Measurements from ENCODE around the gene EHD4.
A peak's percentile ranks its signal among the peaks of the same experiment; 100 is the strongest.

The EHD4 gene

DNA sequence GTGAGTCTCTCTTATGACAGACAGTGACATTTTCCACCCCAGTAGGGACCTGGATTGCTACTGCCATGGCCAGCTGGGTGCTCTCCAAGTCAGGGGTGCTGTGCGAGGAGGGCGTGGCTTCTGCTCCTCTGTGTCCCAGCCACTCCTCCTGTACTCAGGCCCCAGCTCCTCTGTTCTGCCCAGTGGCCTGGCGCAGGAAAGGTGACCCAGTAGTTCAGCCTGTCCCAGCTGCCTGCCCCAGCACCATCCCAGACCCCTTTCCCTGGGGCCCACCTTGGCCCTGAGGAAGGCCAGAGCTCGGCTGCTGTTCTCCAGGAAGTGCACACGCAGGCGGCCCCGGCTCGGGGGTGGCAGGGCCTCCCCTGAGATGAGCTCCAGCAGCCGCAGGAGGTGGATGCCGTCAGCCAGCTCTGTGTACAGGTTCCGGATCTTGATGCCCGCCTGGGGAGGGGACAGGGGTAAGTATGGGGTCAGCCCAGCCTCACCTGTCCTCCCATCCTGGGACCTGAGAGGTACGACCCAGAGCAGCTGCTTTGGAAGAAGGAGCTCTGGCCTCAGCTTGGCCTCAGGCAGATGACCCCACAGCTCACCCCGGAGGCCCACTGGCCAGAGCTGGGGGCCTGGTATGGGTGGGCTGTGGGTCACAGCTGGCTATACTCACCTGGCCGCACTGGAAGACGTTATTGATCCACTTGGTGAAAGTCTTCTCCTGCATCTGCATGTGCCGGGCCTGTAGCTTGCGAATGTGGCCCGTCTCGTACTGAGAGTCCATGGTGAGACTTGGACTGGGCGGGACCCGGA is 79.5 kb downstream of the EHD4 start:
- peak; percentile 61 for DNase-seq

- no peak for DNase-seq
These were observed 80.4 kb downstream of the EHD4 start for GRCh38 chr15:41891946-41892345.

- DNase-seq = no peak
These were observed 81.1 kb downstream of the EHD4 start for GRCh38 chr15:41891226-41891625.

DNA sequence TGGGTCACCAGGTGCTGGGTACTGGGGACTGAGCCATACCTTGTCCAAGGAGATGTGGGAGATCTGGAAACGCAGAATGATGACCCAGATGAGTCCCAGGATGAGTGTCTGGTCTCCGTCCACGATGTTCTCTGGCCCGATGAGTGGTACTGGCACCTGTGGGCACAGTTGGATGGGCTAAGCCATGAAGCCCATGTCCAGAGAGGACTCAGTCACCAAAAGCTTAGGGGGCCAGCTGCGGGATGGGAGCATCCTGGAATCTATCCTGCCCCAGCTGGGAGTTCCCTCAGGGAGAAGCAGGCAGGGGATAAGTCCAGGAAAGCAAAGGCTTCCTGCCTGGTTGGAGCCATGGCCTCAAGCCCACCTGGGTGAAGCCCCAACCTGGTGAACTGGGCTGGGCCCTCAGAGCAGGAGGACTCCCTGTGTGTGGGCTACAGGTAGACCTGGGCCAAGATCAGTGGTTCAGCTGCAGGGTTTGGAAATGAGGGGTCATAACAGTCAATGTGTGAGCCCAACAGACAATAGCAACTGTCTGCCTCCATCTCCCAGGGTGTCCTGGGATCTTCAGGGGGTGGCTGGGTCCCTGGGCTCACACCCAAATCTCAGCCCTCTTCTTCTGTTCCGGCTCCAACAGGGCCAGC is 82.2 kb downstream of the EHD4 start:
- no peak for DNase-seq

- DNase-seq = no peak
These were observed 83.6 kb downstream of the EHD4 start for GRCh38 chr15:41888662-41889253.

DNA sequence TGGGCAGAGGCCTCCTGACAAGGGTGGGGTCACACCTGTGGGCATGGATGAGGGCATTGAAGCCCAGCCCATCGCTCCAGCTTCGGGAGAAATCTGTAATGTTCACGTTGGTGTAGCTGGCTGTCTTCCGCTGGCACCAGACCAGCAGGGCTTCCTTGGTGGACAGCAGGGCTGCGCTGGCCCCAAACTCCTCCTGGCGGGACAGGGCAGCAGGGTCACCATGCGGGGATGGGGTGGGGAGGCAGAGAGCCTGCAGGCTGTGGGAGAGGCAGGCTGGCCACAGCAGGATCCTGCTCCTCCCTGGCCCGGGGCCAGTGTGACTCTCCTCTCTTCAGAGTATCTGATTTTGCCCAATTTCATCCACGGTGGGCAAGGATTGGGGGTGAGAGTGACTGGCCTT is 84.5 kb downstream of the EHD4 start:
- DNase-seq = no peak

DNA sequence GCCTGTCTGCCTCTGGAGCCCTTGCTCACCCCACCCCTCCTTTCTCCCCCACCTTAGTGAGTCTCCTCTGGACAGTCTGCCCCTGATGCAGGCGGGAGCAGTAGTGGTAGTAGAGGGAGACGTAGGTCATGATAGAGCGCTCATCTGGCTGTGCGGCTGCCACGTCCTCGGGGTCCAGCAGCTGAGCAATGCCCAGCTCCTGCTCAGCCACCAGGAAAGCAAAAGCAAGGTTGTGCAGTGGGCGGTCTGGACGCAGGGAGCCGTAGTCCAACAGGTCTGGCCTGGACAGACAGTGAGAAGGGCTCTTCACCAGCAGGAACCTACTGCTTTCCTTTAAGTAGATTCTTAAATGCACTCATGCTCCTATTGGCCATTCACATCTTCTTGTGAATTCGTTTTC is 85.2 kb downstream of the EHD4 start:
- DNase-seq = no peak

DNA sequence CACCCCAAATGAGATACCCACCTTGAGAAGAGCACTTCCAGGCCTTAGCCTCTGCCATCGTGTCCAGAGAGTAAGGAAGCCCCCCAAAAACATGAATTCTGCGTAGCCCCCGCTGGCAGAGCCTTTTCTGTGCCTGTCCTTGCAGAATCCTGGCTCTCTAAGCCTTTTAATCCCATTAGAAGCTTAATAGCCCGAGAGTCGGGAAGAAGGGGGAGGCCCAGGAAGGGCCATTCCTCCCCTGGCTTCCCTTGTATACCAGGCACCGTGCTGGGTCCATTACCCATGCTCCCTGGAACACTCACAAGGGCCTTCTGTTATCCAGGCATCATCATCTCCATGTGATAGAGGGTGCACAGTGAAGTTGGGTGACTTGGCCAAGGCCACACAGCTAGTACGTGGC is 85.6 kb downstream of the EHD4 start:
- no peak for DNase-seq

DNA sequence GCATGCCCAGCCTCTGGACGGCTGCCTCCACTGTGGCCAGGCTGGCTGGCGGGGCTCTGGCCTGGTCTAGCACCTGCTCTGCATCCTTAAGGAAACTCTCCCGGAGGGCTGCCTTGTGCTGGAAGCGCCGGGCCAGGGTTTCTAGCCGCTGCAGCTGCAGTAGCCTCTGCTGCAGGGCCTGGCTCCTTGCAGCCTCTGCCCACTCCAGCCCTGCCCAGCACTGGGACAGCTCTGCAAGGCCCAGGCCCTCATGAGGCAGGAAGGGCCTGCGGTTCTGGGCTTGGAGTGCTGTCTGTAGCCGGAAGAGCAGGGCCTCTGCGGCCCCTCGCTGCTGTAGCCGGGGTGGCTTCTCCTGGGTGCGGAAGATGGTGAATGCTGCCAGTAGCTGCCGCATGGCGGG is 86.5 kb downstream of the EHD4 start:
- DNase-seq = no peak

DNA sequence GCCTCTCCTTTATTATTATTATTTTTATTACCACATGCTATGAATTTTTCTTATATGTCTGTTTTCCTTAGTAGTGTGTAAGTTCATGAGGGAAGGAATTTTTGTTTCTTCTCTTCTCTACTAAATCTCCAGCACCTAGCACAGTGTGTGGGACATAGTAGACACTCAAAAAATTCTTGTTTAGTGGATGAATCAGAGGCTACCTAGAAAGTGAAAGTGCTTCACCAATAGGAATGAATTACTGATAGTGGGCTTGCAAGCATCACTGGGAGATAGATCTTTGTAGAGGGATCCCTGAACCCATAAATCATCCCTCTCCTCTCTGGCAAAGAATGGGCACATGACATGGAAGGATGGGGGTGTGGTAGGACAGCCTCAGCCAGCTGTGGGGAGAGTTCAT is 87.0 kb downstream of the EHD4 start:
- DNase-seq = no peak

- no peak for DNase-seq
These were observed 87.9 kb downstream of the EHD4 start for GRCh38 chr15:41884458-41884857.

- no peak for DNase-seq
These were observed 88.9 kb downstream of the EHD4 start for GRCh38 chr15:41883484-41883825.

GRCh38 chr15:41882689-41883483 is 89.5 kb downstream of the EHD4 start:
- DNase-seq = no peak

DNA sequence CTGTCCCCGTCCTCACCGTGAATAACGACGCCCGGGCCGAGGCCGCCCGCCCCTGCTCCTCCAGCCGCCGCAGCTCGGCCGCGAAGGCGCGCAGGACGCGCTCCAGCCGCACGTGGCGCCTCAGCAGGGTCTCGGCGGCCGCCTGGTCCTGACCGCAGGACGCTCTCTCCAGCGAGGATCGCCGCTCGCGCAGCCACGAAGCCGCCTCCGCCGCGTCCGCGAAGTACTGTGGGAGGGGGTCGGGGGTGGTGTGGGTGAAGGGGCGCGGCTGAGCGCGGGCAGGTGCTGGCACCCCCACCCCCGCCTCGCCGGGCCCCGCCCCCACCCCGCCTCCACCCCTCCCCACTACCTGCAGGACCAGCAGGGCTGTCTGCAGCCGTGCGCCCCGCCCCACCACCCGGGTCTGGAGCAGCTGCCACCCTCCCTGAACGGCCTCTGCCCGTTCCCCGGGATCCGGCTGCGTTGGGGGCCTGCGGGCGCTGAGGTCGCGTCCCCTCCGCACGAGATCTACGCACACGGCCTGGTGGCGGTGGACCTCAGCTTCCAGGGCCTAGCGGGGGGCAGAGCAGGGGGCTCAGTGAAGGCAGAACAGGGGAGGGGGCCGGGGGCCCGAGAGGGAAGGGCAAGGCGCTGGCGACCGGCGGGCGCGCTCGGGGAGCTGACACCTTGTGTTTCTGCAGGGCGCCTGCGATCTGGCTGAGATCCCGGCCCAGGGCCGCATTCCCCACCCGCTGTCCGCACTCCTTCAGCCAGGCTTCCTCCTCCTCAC is 90.3 kb downstream of the EHD4 start:
- DNase-seq = no peak

DNA sequence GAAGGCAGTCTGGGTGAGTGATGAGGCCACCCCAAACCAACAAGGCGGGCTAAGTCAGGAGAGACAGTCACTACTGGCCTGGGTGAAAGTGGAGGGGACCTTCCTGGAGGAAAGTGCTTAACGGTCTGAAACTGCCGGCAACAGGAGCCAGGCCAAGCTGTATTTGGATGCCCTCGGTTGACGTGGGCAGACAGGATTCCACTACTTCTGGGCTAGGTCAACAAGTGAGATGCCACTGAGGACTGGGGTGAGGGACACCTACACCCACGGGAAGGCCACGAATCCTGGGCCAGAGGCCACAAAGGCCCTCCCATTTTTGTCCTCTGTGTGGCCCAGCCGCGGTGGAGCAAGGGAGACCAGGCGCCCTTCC is 90.8 kb downstream of the EHD4 start:
- DNase-seq = no peak

GRCh38 chr15:41881086-41881485 is 91.3 kb downstream of the EHD4 start:
- DNase-seq = no peak

- no peak for DNase-seq
These were observed 92.0 kb downstream of the EHD4 start for GRCh38 chr15:41880156-41880877.

- no peak for DNase-seq
These were observed 93.0 kb downstream of the EHD4 start for GRCh38 chr15:41879321-41879845.

- no peak for DNase-seq
These were observed 94.0 kb downstream of the EHD4 start for GRCh38 chr15:41878355-41878699.

DNA sequence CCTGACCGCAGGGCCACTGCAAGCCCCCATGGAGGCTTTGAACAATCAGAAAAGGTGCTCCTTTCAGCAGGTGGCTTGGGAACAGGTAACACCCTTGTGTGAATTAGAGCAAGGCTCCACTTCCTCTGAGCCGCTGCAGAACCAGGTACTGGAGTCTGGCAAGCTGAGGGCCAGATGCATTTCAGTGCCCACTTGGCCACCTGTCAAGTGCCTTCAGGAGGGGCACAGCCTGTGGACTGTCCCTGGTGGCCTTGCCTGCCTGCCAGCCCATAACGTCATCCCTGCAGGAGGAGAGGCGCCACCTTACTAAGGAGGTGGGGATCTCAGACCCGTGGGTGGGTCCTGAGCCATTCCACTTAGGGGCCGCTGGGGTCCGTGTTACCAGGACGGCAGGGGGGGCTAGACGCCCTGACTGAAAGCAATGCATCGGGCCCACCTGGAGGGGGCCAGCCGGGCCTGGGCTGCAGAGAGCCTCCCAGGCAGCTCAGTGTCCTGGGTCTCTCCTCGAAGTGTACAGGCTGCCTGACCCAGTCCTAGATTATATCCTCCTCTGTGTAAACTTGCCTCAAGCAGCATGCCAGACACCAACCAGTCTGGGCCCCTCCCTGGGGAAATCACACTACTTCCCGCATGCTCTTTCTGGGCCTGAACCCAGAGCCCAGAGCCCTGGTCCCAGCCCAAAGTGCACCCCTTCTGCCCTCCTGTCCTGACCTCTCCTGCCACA is 94.6 kb downstream of the EHD4 start:
- no peak for DNase-seq

DNA sequence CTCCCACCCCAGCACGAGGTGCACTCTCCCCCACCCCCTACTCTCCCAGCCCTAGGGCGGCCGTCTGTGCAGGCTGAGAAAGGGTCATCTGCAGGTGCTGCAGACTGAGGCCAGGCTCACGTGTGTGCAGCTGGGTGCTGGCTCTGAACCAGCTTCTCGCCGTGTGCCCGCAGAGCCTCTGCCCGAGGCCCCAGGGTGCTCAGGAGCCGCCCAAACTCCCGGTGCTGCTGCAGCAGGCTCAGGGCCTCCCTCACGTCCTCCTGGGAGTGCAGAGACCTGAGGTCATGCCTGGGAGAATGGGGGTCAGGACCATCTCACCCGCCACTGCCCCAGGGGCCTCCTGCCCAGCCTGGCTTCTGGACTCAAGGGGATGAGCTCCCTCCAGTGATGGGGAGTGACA is 95.7 kb downstream of the EHD4 start:
- DNase-seq = no peak

Data from activated T-cell treated with anti-CD3 and anti-CD28 coated beads, Interleukin-2, amount 50 U/mL, for 1 hour (primary cell).